Mesodermal cell (in vitro differentiated cells): ENCODE data around the gene CCL19.

Experiments
- H3K27ac ChIP-seq: 2 replicates; pipeline ENCODE4 v1.7.0; 2013; ENCODE audit warnings: mild to moderate bottlenecking, low read depth, low read length, moderate library complexity; ENCODE audit not compliant: severe bottlenecking
- H3K36me3 ChIP-seq: 2 replicates; pipeline ENCODE4 v1.7.1; 2013; ENCODE audit warnings: mild to moderate bottlenecking, low read length, moderate library complexity; ENCODE audit not compliant: control insufficient read depth, insufficient read depth
- H3K4me1 ChIP-seq: one replicate; pipeline ENCODE4 v1.7.1; 2013; ENCODE audit warnings: mild to moderate bottlenecking, low read length; ENCODE audit not compliant: insufficient read depth, control insufficient read depth, poor library complexity, severe bottlenecking
- H3K4me3 ChIP-seq: 2 replicates; pipeline ENCODE4 v1.7.0; 2013; ENCODE audit warnings: low read length, control low read depth, mild to moderate bottlenecking; ENCODE audit not compliant: insufficient read depth, poor library complexity, severe bottlenecking; ENCODE audit errors: extremely low read depth
- H3K9me3 ChIP-seq: 2 replicates; pipeline ENCODE4 v1.7.1; 2013; ENCODE audit warnings: mild to moderate bottlenecking, low read length, moderate library complexity; ENCODE audit not compliant: control insufficient read depth
- WGBS, 2 experiments: methylation state at CpG; one replicate each; pipeline ENCODE4 v1.1.5; 2013; ENCODE audit warnings: missing lambda C conversion rate in 2 of 2; ENCODE audit not compliant: insufficient coverage in 2 of 2; 5-methylcytosine and 5-hydroxymethylcytosine counted together

CCL19 gene

GRCh38 chr9:34659592-34660253, 31.4 kb downstream of the CCL19 start:
- Histone ChIP-seq H3K4me1 (peaks cover 13% of the 10 kb centered on the region), H3K4me3 (no peak overlapping the region), H3K27ac (no peak overlapping the region), H3K9me3 (no peaks in the 10 kb centered on the region), H3K36me3 (peaks cover 4% of the 10 kb centered on the region)
- 95 to 100% methylated on average over 8 of the region's 8 CpGs for WGBS, 2 experiments

DNA sequence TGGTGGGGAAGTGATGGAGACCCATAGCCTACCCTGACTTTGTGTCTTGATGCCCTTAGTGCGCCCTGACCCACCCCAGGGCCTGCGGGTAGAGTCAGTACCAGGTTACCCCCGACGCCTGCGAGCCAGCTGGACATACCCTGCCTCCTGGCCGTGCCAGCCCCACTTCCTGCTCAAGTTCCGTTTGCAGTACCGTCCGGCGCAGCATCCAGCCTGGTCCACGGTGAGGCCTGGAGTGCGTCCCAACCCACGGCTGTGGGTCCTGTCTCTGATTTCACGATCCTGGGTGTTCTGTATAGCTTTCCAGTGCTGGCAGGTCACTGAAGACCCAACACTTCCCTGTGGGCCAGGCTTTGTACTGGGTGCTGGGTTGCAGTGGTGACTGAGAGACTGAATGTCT, 32.6 kb downstream of the CCL19 start:
- H3K4me1 ChIP-seq, result peaks cover 15% of the 10 kb centered on the region
- no peaks in the 10 kb centered on the region for H3K9me3 ChIP-seq
- no peak overlapping the region for H3K4me3 ChIP-seq
- 93 to 96% methylated on average over 9 to 14 of the region's 14 CpGs for WGBS, 2 experiments
- H3K36me3 ChIP-seq, result peaks cover 4% of the 10 kb centered on the region
- H3K27ac ChIP-seq, result no peak overlapping the region

GRCh38 chr9:34656992-34657391, 34.1 kb downstream of the CCL19 start:
- no peak overlapping the region for H3K4me3 ChIP-seq
- peaks cover 23% of the 10 kb centered on the region for H3K4me1 ChIP-seq
- H3K36me3 ChIP-seq, result peaks cover 4% of the 10 kb centered on the region
- 83% methylated on average over 1 of the region's 5 CpGs; no CpG with 5 or more reads in 1 of the 2 experiments for WGBS, 2 experiments
- no peaks in the 10 kb centered on the region for H3K9me3 ChIP-seq
- no peak overlapping the region for H3K27ac ChIP-seq

- 43 to 81% methylated on average over 2 to 5 of the region's 5 CpGs for WGBS, 2 experiments
- Histone ChIP-seq H3K36me3 (peaks cover 4% of the 10 kb centered on the region), H3K27ac (no peak overlapping the region)
These were observed 35.7 kb downstream of the CCL19 start for GRCh38 chr9:34655394-34655793.

DNA sequence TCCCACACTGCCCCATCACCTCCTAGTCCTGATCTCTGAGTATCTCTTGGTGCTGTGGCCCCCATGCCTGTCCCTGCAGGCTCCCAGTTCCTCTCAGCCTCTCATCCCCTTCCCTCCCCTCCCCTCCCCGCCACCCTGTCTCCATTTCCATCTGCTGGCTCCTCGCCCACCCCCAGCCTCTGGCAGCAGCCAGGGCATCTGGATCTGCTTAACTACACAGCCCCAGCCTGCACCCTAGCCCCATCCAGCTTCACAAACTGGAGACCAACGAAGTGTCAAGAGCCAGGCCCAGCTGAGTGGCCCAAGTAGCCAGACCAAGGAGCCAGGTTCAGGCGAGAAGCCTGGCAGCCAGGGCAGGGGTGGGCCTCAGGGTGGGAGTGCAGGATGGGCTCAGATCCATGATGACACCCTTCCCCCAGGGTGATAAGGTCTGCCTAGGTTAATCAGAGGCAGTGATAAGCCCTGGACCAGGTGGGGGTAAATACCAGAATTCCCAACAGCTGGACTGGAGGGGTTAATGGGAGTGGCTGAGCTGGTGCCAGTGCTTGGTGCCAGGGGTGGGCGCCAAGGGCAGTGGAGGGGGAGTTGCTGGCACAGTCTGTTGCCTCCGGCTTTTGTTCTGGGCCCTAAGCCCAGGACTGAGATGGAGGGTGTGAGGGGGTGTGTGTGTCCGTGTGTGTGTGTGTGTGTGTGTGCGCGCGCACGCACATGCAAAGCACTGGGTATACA, 36.6 kb downstream of the CCL19 start:
- Histone ChIP-seq H3K36me3 (peaks cover 10% of the 10 kb centered on the region), H3K27ac (no peak overlapping the region), H3K4me1 (peaks cover 23% of the 10 kb centered on the region), H3K9me3 (no peaks in the 10 kb centered on the region), H3K4me3 (no peak overlapping the region)
- WGBS, 2 experiments, result 90% methylated on average over 4 to 7 of the region's 11 CpGs

More at GRCh38 chr9:34655394-34655793, 35.7 kb downstream of the CCL19 start:
- peaks cover 23% of the 10 kb centered on the region for H3K4me1 ChIP-seq
- no peaks in the 10 kb centered on the region for H3K9me3 ChIP-seq
- H3K4me3 ChIP-seq, result no peak overlapping the region

- H3K4me3 ChIP-seq, result peak overlapping the region; percentile 11
- no peaks in the 10 kb centered on the region for H3K9me3 ChIP-seq
- 66 to 67% methylated on average over 8 to 11 of the region's 11 CpGs for WGBS, 2 experiments
- peaks cover 23% of the 10 kb centered on the region for H3K4me1 ChIP-seq
- H3K27ac ChIP-seq, result peak overlapping the region; percentile 81
- H3K36me3 ChIP-seq, result peaks cover 20% of the 10 kb centered on the region
These were observed 37.7 kb downstream of the CCL19 start for GRCh38 chr9:34653151-34654072.

DNA sequence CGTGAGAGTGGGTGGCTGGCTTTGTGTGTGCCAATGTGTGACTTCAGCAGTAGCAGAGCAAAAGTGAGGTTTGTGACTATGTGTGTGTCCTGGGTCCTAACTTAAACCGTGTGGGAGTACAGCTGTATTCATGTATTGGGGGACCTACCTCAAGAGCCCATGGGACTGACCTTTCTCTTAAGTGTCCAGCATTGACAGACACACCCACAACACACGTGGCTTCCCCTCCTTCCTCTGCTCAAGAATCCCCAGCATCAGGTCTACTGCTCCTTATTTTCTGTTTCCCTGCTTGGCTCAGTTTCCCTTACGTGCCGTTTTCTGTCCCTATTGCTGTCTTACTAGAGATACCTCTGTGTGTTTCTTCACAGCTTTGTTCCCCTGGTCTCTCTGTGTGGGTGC, 38.5 kb downstream of the CCL19 start:
- peak overlapping the region; percentile 42 for H3K4me3 ChIP-seq
- peaks cover 25% of the 10 kb centered on the region for H3K4me1 ChIP-seq
- WGBS, 2 experiments, result 62 to 81% methylated on average over 4 to 5 of the region's 5 CpGs
- H3K27ac ChIP-seq, result peak overlapping the region; percentile 81
- no peaks in the 10 kb centered on the region for H3K9me3 ChIP-seq
- peaks cover 22% of the 10 kb centered on the region for H3K36me3 ChIP-seq

DNA sequence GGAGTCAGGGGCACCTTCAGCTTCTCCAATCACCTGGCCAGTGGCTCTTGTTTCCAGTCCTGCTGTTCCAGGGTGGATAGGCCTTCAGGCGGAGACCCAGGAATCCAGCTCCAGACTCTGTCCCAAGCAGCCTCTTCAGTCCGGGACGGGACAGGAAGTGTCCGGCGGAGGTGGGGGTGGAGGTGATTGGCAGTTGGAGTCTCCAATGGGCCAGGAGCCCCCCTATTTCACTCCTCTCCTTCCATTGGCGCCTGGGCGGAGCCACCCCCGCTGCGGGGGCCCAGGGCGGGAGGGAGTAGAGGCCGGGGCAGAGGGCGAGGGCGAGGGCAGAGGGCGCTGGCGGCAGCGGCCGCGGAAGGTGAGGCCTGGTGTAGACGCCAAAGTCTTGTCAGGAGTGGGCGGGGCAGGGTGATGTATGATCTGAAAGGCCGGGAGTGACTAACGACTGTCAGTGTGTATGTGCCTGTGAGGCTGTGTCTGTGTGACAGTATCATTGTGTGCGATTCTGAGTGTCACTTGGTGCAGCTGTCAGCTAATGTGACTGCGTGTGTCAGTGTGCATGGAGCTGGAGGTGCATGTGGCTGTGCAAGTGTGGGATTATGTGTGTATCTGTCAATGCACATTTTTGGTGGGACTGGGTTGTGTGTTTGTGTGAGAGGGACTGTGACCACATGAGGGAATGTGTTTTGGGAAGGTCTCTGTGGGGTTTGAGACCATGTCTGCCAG, 39.0 kb downstream of the CCL19 start, which contains the start of gene IL11RA:
IL11RA (plus strand) TSS at position 310 of the 726 bp plus-strand sequence. CDS start 3,033 bp downstream, outside the sequence.
- no peaks in the 10 kb centered on the region for H3K9me3 ChIP-seq
- peak within 1 kb of the TSS; percentile 42 for H3K4me3 ChIP-seq
- peaks cover 26% of the 10 kb centered on the region for H3K4me1 ChIP-seq
- H3K36me3 ChIP-seq, result peaks cover 22% of the 10 kb centered on the region
- peak within 1 kb of the TSS; percentile 81 for H3K27ac ChIP-seq
- 6 to 7% methylated on average over 12 of the region's 24 CpGs for WGBS, 2 experiments

DNA sequence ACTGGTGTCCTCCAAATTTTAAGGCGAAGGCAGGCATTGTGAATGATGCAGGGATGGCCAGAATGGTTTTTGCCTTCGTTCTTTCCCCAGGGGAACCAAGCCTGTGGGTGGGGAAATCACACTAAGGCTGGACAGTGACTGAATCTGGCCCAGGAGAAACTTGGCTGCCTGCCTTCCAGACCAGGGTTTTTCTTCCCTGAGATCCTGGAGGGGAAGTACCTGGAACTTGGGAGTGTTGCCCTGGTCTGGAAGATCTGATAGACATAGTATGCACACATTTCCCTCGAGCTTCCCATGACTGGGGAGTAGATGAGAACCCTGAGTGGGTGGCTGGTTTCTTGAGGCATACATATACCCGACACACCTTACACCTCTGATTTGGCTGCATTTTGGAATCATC, 39.8 kb downstream of the CCL19 start:
- H3K27ac ChIP-seq, result peak overlapping the region; percentile 59
- 76 to 81% methylated on average over 2 of the region's 4 CpGs for WGBS, 2 experiments
- no peaks in the 10 kb centered on the region for H3K9me3 ChIP-seq
- H3K4me1 ChIP-seq, result peaks cover 26% of the 10 kb centered on the region
- H3K4me3 ChIP-seq, result peak overlapping the region; percentile 42
- H3K36me3 ChIP-seq, result peaks cover 22% of the 10 kb centered on the region

- peaks cover 22% of the 10 kb centered on the region for H3K36me3 ChIP-seq
- H3K4me1 ChIP-seq, result peaks cover 29% of the 10 kb centered on the region
- H3K9me3 ChIP-seq, result no peaks in the 10 kb centered on the region
- WGBS, 2 experiments, result 89 to 94% methylated on average over 1 to 4 of the region's 5 CpGs
- H3K4me3 ChIP-seq, result no peak overlapping the region
- no peak overlapping the region for H3K27ac ChIP-seq
These were observed 40.3 kb downstream of the CCL19 start for GRCh38 chr9:34650816-34651215.
